Cardiac muscle cell (in vitro differentiated cells and primary cell): ENCODE data around the gene REC8. TPM values are rescaled to one million over a fixed set of nuclear protein-coding genes. Genes with fewer than 3 reads are reported as not detected.

Experiments
- DNase-seq, 2 donors: peaks; one replicate each; pipeline versions ENCODE4 v3.0.0 to v3.0.0-alpha.2; 2010 to 2017; ENCODE audit warnings: low read depth in 1 of 2, low spot score in 1 of 2
- H3K27ac ChIP-seq: fragments of 200-600 bp; sonication (generic); 2 replicates; pipeline ENCODE4 v1.5.1; 2016
- H3K27me3 ChIP-seq: fragments of 200-600 bp; sonication (generic); 2 replicates; pipeline ENCODE4 v1.6.0; 2016; ENCODE audit warnings: control low read depth
- H3K36me3 ChIP-seq: fragments of 200-600 bp; sonication (generic); 2 replicates; pipeline ENCODE4 v1.5.1; 2016; ENCODE audit warnings: control low read depth
- H3K4me1 ChIP-seq: fragments of 200-600 bp; sonication (generic); 2 replicates; pipeline ENCODE4 v1.8.1; 2017; ENCODE audit warnings: low read depth, mild to moderate bottlenecking, mixed run types
- H3K4me3 ChIP-seq: fragments of 200-600 bp; sonication (generic); 2 replicates; pipeline ENCODE4 v1.5.1; 2016; ENCODE audit warnings: mild to moderate bottlenecking
- H3K9me3 ChIP-seq: fragments of 200-600 bp; sonication (generic); 2 replicates; pipeline ENCODE4 v1.5.1; 2017; ENCODE audit warnings: low read depth, mild to moderate bottlenecking, control low read depth
- CTCF ChIP-seq: IDR thresholded peaks from 2 replicates; pipeline ENCODE4 v1.5.1; 2012; ENCODE audit warnings: low read depth, mild to moderate bottlenecking, low read length
- polyA plus RNA-seq: library from polyadenylated mRNA; unstranded; fragments of >200 nt; fragmentation: Nextera tagmentation; extraction: Ambion mirVana; gene quantifications from 2 replicates; pipeline ENCODE4 v1.2.1, GENCODE V29; 2016
- total RNA-seq: library from RNA; depleted of rRNA; stranded (reverse); fragments of >200 nt; gene quantifications from 2 replicates; pipeline ENCODE4 v1.2.3, GENCODE V29; 2016

The REC8 gene
- total and polyA plus RNA-seq, 2 experiments from 2014 or later = 20.3 to 38.8 TPM

- H3K4me1 ChIP-seq = no peaks in the 10 kb centered on the region
- H3K27me3 ChIP-seq = no peaks in the 10 kb centered on the region
- DNase-seq = peak in 1 of 2 donors; percentile 88
- no peak overlapping the region for H3K4me3 ChIP-seq
- H3K9me3 ChIP-seq = no peaks in the 10 kb centered on the region
- no peak for TF ChIP-seq CTCF
- no peak overlapping the region for H3K27ac ChIP-seq
- no peaks in the 10 kb centered on the region for H3K36me3 ChIP-seq
These were observed 52.8 kb downstream of the REC8 start for GRCh38 chr14:24224618-24225071.

GRCh38 chr14:24226473-24226872 is 54.6 kb downstream of the REC8 start:
- Histone ChIP-seq H3K9me3 (no peaks in the 10 kb centered on the region), H3K36me3 (no peaks in the 10 kb centered on the region), H3K4me3 (no peak overlapping the region), H3K27me3 (no peaks in the 10 kb centered on the region), H3K27ac (no peak overlapping the region), H3K4me1 (no peaks in the 10 kb centered on the region)
- DNase-seq = no peak
- no peak for TF ChIP-seq CTCF

GRCh38 chr14:24228902-24229301 is 57.0 kb downstream of the REC8 start:
- H3K36me3 ChIP-seq = no peaks in the 10 kb centered on the region
- H3K4me3 ChIP-seq = no peak overlapping the region
- DNase-seq = no peak
- no peaks in the 10 kb centered on the region for H3K27me3 ChIP-seq
- no peak overlapping the region for H3K27ac ChIP-seq
- H3K4me1 ChIP-seq = peaks cover 7% of the 10 kb centered on the region
- no peak for TF ChIP-seq CTCF
- no peaks in the 10 kb centered on the region for H3K9me3 ChIP-seq

Other genes with a start within 250 kb of the REC8 start
Only the 30 nearest of the 32 such genes appear.
- 13.7 and 17.0 TPM in 2 replicates for gene DHRS4L2, start 183.2 kb upstream of the REC8 start, total RNA-seq
- gene DHRS4L2, start 183.2 kb upstream of the REC8 start, polyA plus RNA-seq = 23.7 and 33.1 TPM in 2 replicates
- gene CARMIL3, start 120.1 kb upstream of the REC8 start, total RNA-seq = 0.06 and 0.85 TPM in 2 replicates
- 0.05 and 0.22 TPM in 2 replicates for gene CARMIL3, start 120.1 kb upstream of the REC8 start, polyA plus RNA-seq
- 0.12 TPM in 1 of 2 replicates, not detected in the other for gene CPNE6, start 100.5 kb upstream of the REC8 start, total RNA-seq
- 0.43 and 0.96 TPM in 2 replicates for gene CPNE6, start 100.5 kb upstream of the REC8 start, polyA plus RNA-seq
- gene PCK2, start 77.8 kb upstream of the REC8 start, total RNA-seq = 11.2 and 18.9 TPM in 2 replicates
- 12.2 and 20.0 TPM in 2 replicates for gene PCK2, start 77.8 kb upstream of the REC8 start, polyA plus RNA-seq
- 152 and 317 TPM in 2 replicates for gene DCAF11, start 57.3 kb upstream of the REC8 start, total RNA-seq
- gene DCAF11, start 57.3 kb upstream of the REC8 start, polyA plus RNA-seq = 110 and 165 TPM in 2 replicates
- gene NRL, start 57.1 kb upstream of the REC8 start, total RNA-seq = 4.2 and 6.7 TPM in 2 replicates
- gene NRL, start 57.1 kb upstream of the REC8 start, polyA plus RNA-seq = 4.8 and 5.1 TPM in 2 replicates
- 124 and 136 TPM in 2 replicates for gene FITM1, start 41.4 kb upstream of the REC8 start, total RNA-seq
- gene FITM1, start 41.4 kb upstream of the REC8 start, polyA plus RNA-seq = 181 and 209 TPM in 2 replicates
- gene PSME1, start 35.9 kb upstream of the REC8 start, total RNA-seq = 211 and 238 TPM in 2 replicates
- gene PSME1, start 35.9 kb upstream of the REC8 start, polyA plus RNA-seq = 383 and 492 TPM in 2 replicates
- gene EMC9, start 30.5 kb upstream of the REC8 start, total RNA-seq = 54.6 and 69.3 TPM in 2 replicates
- 82.3 and 114 TPM in 2 replicates for gene EMC9, start 30.5 kb upstream of the REC8 start, polyA plus RNA-seq
- 92.3 and 97.6 TPM in 2 replicates for gene PSME2, start 25.5 kb upstream of the REC8 start, total RNA-seq
- 311 and 331 TPM in 2 replicates for gene PSME2, start 25.5 kb upstream of the REC8 start, polyA plus RNA-seq
- 81.0 and 134 TPM in 2 replicates for gene RNF31, start 24.6 kb upstream of the REC8 start, total RNA-seq
- 42.1 and 44.9 TPM in 2 replicates for gene RNF31, start 24.6 kb upstream of the REC8 start, polyA plus RNA-seq
- gene IRF9, start 10.8 kb upstream of the REC8 start, total RNA-seq = 29.1 and 33.7 TPM in 2 replicates
- 27.3 and 35.4 TPM in 2 replicates for gene IRF9, start 10.8 kb upstream of the REC8 start, polyA plus RNA-seq
- gene IPO4, start 16.7 kb downstream of the REC8 start, total RNA-seq = 32.0 and 40.7 TPM in 2 replicates
- gene IPO4, start 16.7 kb downstream of the REC8 start, polyA plus RNA-seq = 26.4 and 34.5 TPM in 2 replicates
- gene TM9SF1, start 23.4 kb downstream of the REC8 start, total RNA-seq = 40.2 and 50.3 TPM in 2 replicates
- 55.2 and 65.3 TPM in 2 replicates for gene TM9SF1, start 23.4 kb downstream of the REC8 start, polyA plus RNA-seq
- gene TSSK4, start 33.6 kb downstream of the REC8 start, total RNA-seq = not detected in 2 replicates
- gene TSSK4, start 33.6 kb downstream of the REC8 start, polyA plus RNA-seq = 2.3 and 3.3 TPM in 2 replicates
- gene CHMP4A, start 41.4 kb downstream of the REC8 start, total RNA-seq = 26.4 and 31.0 TPM in 2 replicates
- gene CHMP4A, start 41.4 kb downstream of the REC8 start, polyA plus RNA-seq = 51.1 and 56.1 TPM in 2 replicates
- 39.3 and 59.8 TPM in 2 replicates for gene MDP1, start 44.0 kb downstream of the REC8 start, total RNA-seq
- 70.5 and 73.4 TPM in 2 replicates for gene MDP1, start 44.0 kb downstream of the REC8 start, polyA plus RNA-seq
- 262 and 264 TPM in 2 replicates for gene NEDD8, start 60.3 kb downstream of the REC8 start, total RNA-seq
- gene NEDD8, start 60.3 kb downstream of the REC8 start, polyA plus RNA-seq = 429 and 492 TPM in 2 replicates
- gene GMPR2, start 60.8 kb downstream of the REC8 start, total RNA-seq = 59.5 and 66.3 TPM in 2 replicates
- 57.6 and 66.8 TPM in 2 replicates for gene GMPR2, start 60.8 kb downstream of the REC8 start, polyA plus RNA-seq
- 32.3 and 40.8 TPM in 2 replicates for gene TINF2, start 70.5 kb downstream of the REC8 start, total RNA-seq
- 49.9 and 50.6 TPM in 2 replicates for gene TINF2, start 70.5 kb downstream of the REC8 start, polyA plus RNA-seq
- gene TGM1, start 91.1 kb downstream of the REC8 start, total RNA-seq = 0.35 and 1.7 TPM in 2 replicates
- 0.65 TPM in 1 of 2 replicates, not detected in the other for gene TGM1, start 91.1 kb downstream of the REC8 start, polyA plus RNA-seq
- 39.6 and 43.5 TPM in 2 replicates for gene RABGGTA, start 99.5 kb downstream of the REC8 start, total RNA-seq
- 43.7 and 45.2 TPM in 2 replicates for gene RABGGTA, start 99.5 kb downstream of the REC8 start, polyA plus RNA-seq
- 43.2 and 54.3 TPM in 2 replicates for gene DHRS1, start 127.7 kb downstream of the REC8 start, total RNA-seq
- gene DHRS1, start 127.7 kb downstream of the REC8 start, polyA plus RNA-seq = 53.5 and 58.1 TPM in 2 replicates
- gene NOP9, start 127.8 kb downstream of the REC8 start, total RNA-seq = 13.5 and 15.7 TPM in 2 replicates
- gene NOP9, start 127.8 kb downstream of the REC8 start, polyA plus RNA-seq = 2.7 and 4.3 TPM in 2 replicates
- not detected in 2 replicates for gene CIDEB, start 135.9 kb downstream of the REC8 start, total RNA-seq
- gene CIDEB, start 135.9 kb downstream of the REC8 start, polyA plus RNA-seq = not detected in 2 replicates
- 7.6 and 15.1 TPM in 2 replicates for gene LTB4R2, start 138.1 kb downstream of the REC8 start, total RNA-seq
- gene LTB4R2, start 138.1 kb downstream of the REC8 start, polyA plus RNA-seq = 0.17 and 1.8 TPM in 2 replicates
- 8.5 and 8.8 TPM in 2 replicates for gene LTB4R, start 139.4 kb downstream of the REC8 start, total RNA-seq
- 2.0 and 2.7 TPM in 2 replicates for gene LTB4R, start 139.4 kb downstream of the REC8 start, polyA plus RNA-seq
- gene ADCY4, start 163.0 kb downstream of the REC8 start, total RNA-seq = 0.35 and 1.5 TPM in 2 replicates
- 1.2 TPM in 1 of 2 replicates, not detected in the other for gene ADCY4, start 163.0 kb downstream of the REC8 start, polyA plus RNA-seq
- gene RIPK3, start 167.9 kb downstream of the REC8 start, total RNA-seq = 0.24 TPM in 1 of 2 replicates, not detected in the other
- 0.81 TPM in 1 of 2 replicates, not detected in the other for gene RIPK3, start 167.9 kb downstream of the REC8 start, polyA plus RNA-seq
- gene NFATC4, start 196.1 kb downstream of the REC8 start, total RNA-seq = 56.8 and 117 TPM in 2 replicates
- 83.2 and 120 TPM in 2 replicates for gene NFATC4, start 196.1 kb downstream of the REC8 start, polyA plus RNA-seq